GM12892 (cell line): ENCODE data around the gene POMP.

ENCODE experiments used
- POLR2A ChIP-seq: IDR thresholded peaks from 2 replicates; pipeline ENCODE4 v1.6.1; 2011; ENCODE audit warnings: low read depth, low read length, control low read depth
- POLR2AphosphoS5 ChIP-seq: IDR thresholded peaks from 2 replicates; pipeline ENCODE4 v1.6.1; 2011; ENCODE audit warnings: low read depth, low read length, control low read depth

GRCh38 chr13:28657784-28658538 is 969 bp upstream of the POMP start:
- TF ChIP-seq POLR2A (no peak; the same call in 1 of the 2 replicates), POLR2AphosphoS5 (no peak)
